Mucosa of rectum (tissue), 2 donors: ENCODE measurements around the gene FAU.
A peak's percentile ranks its signal among the peaks of the same experiment; 100 is the strongest.
"Not testable (repeated sequence)": the region's sequence is repeated elsewhere in the genome, so short reads cannot be mapped to it uniquely, and the experiment has no call there.

Experiments
- H3K27ac ChIP-seq, 2 donors: one replicate each; pipeline ENCODE4 v1.7.0; 2013; ENCODE audit warnings: inconsistent platforms in 2 of 2, low read depth in 2 of 2, low read length in 2 of 2
- H3K27me3 ChIP-seq, 2 donors: one replicate each; pipeline ENCODE4 v1.7.0; 2013; ENCODE audit warnings: low read length in 2 of 2; ENCODE audit not compliant: control insufficient read depth in 2 of 2, insufficient read depth in 2 of 2
- H3K36me3 ChIP-seq, 2 donors: one replicate each; pipeline ENCODE4 v1.7.0; 2013; ENCODE audit warnings: low read length in 2 of 2; ENCODE audit not compliant: control insufficient read depth in 2 of 2, insufficient read depth in 2 of 2
- H3K4me1 ChIP-seq, 2 donors: one replicate each; pipeline ENCODE4 v1.7.0; 2013; ENCODE audit warnings: low read length in 2 of 2, mild to moderate bottlenecking in 1 of 2; ENCODE audit not compliant: control insufficient read depth in 2 of 2, insufficient read depth in 2 of 2
- H3K4me3 ChIP-seq, 2 donors: one replicate each; pipeline ENCODE4 v1.7.0; 2013; ENCODE audit warnings: low read length in 2 of 2
- H3K9ac ChIP-seq, 2 donors: one replicate each; pipeline ENCODE4 v1.7.0; 2013; ENCODE audit warnings: low read length in 2 of 2, low read depth in 1 of 2, mild to moderate bottlenecking in 1 of 2
- H3K9me3 ChIP-seq, 2 donors: one replicate each; pipeline ENCODE4 v1.7.0; 2013; ENCODE audit warnings: low read length in 2 of 2; ENCODE audit not compliant: control insufficient read depth in 2 of 2
- donor health status: healthy.
- donor health status: Normal muscosa, but diverticular disease.

FAU gene

GRCh38 chr11:65157336-65157735 is 35.4 kb upstream of the FAU start:
- H3K9ac ChIP-seq, result no peak overlapping the region
- no peak overlapping the region for H3K27ac ChIP-seq
- no peaks in the 10 kb centered on the region for H3K4me1 ChIP-seq
- no peaks in the 10 kb centered on the region for H3K9me3 ChIP-seq
- no peaks in the 10 kb centered on the region for H3K36me3 ChIP-seq
- no peak overlapping the region for H3K4me3 ChIP-seq
- no peaks in the 10 kb centered on the region for H3K27me3 ChIP-seq

GRCh38 chr11:65156926-65157325 is 35.0 kb upstream of the FAU start:
- Histone ChIP-seq H3K27me3 (no peaks in the 10 kb centered on the region), H3K27ac (no peak overlapping the region), H3K4me1 (no peaks in the 10 kb centered on the region), H3K9ac (no peak overlapping the region), H3K9me3 (no peaks in the 10 kb centered on the region), H3K4me3 (no peak overlapping the region), H3K36me3 (no peaks in the 10 kb centered on the region)

GRCh38 chr11:65156256-65156655 is 34.3 kb upstream of the FAU start:
- Histone ChIP-seq H3K4me1 (no peaks in the 10 kb centered on the region), H3K9me3 (no peaks in the 10 kb centered on the region), H3K9ac (no peak overlapping the region), H3K4me3 (no peak overlapping the region), H3K36me3 (no peaks in the 10 kb centered on the region), H3K27ac (no peak overlapping the region), H3K27me3 (no peaks in the 10 kb centered on the region)

- Histone ChIP-seq H3K36me3 (no peaks in the 10 kb centered on the region), H3K27ac (no peak overlapping the region), H3K4me3 (no peak overlapping the region), H3K9me3 (no peaks in the 10 kb centered on the region), H3K9ac (no peak overlapping the region), H3K27me3 (no peaks in the 10 kb centered on the region), H3K4me1 (peaks cover 8 to 9% of the 10 kb centered on the region in 2 donors)
Measured at GRCh38 chr11:65152122-65152521, 30.2 kb upstream of the FAU start.

GRCh38 chr11:65151331-65151899 is 29.5 kb upstream of the FAU start:
- peaks cover 8 to 9% of the 10 kb centered on the region in 2 donors for H3K4me1 ChIP-seq
- no peak overlapping the region for H3K4me3 ChIP-seq
- no peaks in the 10 kb centered on the region for H3K36me3 ChIP-seq
- peak overlapping the region in 1 of 2 donors; percentile 53 for H3K9ac ChIP-seq
- H3K9me3 ChIP-seq, result no peaks in the 10 kb centered on the region
- peak overlapping the region; percentile 69 to 70 for H3K27ac ChIP-seq
- H3K27me3 ChIP-seq, result no peaks in the 10 kb centered on the region

- Histone ChIP-seq H3K4me3 (no peak overlapping the region), H3K27ac (peak overlapping the region; percentile 69 to 70), H3K9ac (peak overlapping the region; percentile 24 to 53), H3K4me1 (peaks cover 8 to 9% of the 10 kb centered on the region in 2 donors), H3K27me3 (no peaks in the 10 kb centered on the region), H3K9me3 (no peaks in the 10 kb centered on the region), H3K36me3 (no peaks in the 10 kb centered on the region)
Measured at GRCh38 chr11:65150509-65151299, 28.8 kb upstream of the FAU start.

- Histone ChIP-seq H3K9ac (peak overlapping the region in 1 of 2 donors; percentile 53), H3K27ac (peak overlapping the region; percentile 69 to 70)
- not testable (repeated sequence) for H3K4me3 ChIP-seq, H3K36me3 ChIP-seq, H3K4me1 ChIP-seq, H3K9me3 ChIP-seq, H3K27me3 ChIP-seq
Measured at GRCh38 chr11:65150131-65150508, 28.2 kb upstream of the FAU start.

GRCh38 chr11:65148657-65149056 is 26.7 kb upstream of the FAU start:
- Histone ChIP-seq H3K27ac (no peak overlapping the region), H3K27me3 (peaks cover 0 to 3% of the 10 kb centered on the region in 2 donors), H3K4me1 (peaks cover 8 to 9% of the 10 kb centered on the region in 2 donors), H3K9me3 (no peaks in the 10 kb centered on the region), H3K4me3 (no peak overlapping the region), H3K9ac (no peak overlapping the region), H3K36me3 (no peaks in the 10 kb centered on the region)

- Histone ChIP-seq H3K9ac (no peak overlapping the region), H3K36me3 (no peaks in the 10 kb centered on the region), H3K4me1 (peaks cover 8 to 9% of the 10 kb centered on the region in 2 donors), H3K27ac (no peak overlapping the region), H3K4me3 (no peak overlapping the region), H3K9me3 (no peaks in the 10 kb centered on the region), H3K27me3 (peaks cover 0 to 3% of the 10 kb centered on the region in 2 donors)
Measured at GRCh38 chr11:65147352-65148075, 25.6 kb upstream of the FAU start.

GRCh38 chr11:65141896-65142494 is 20.1 kb upstream of the FAU start:
- Histone ChIP-seq H3K4me1 (peaks cover 0 to 5% of the 10 kb centered on the region in 2 donors), H3K4me3 (no peak overlapping the region), H3K9ac (no peak overlapping the region), H3K9me3 (no peaks in the 10 kb centered on the region), H3K27me3 (peaks cover 0 to 3% of the 10 kb centered on the region in 2 donors), H3K36me3 (no peaks in the 10 kb centered on the region), H3K27ac (no peak overlapping the region)
